Stimulated activated memory B cell treated with anti-CD40 and anti-IgM and Interleukin-4, amounts not matched to agents 10 μg/mL and 1 μg/mL and 100 μg/mL, for 72 hours (primary cell): ENCODE data around the gene NELFB.

ENCODE experiments used
- ATAC-seq: fragments of 150-1000 bp; cut with Tn5 transposase; 2 replicates; pipeline ENCODE4 v1.10.0; 2021
- H3K27ac Mint-ChIP-seq: one replicate; pipeline ENCODE4 v1.8.0; 2022; ENCODE audit warnings: mild to moderate bottlenecking, mixed read lengths
- H3K27me3 Mint-ChIP-seq: one replicate; pipeline ENCODE4 v1.8.0; 2022; ENCODE audit warnings: mixed read lengths
- H3K36me3 Mint-ChIP-seq: one replicate; pipeline ENCODE4 v1.8.0; 2022; ENCODE audit warnings: mixed read lengths
- H3K4me1 Mint-ChIP-seq: one replicate; pipeline ENCODE4 v1.8.0; 2022; ENCODE audit warnings: mixed read lengths
- H3K4me3 Mint-ChIP-seq: one replicate; pipeline ENCODE4 v1.8.0; 2022; ENCODE audit warnings: mild to moderate bottlenecking, moderate library complexity, mixed read lengths
- H3K9me3 Mint-ChIP-seq: one replicate; pipeline ENCODE4 v1.8.0; 2022; ENCODE audit warnings: mixed read lengths

The NELFB gene

DNA sequence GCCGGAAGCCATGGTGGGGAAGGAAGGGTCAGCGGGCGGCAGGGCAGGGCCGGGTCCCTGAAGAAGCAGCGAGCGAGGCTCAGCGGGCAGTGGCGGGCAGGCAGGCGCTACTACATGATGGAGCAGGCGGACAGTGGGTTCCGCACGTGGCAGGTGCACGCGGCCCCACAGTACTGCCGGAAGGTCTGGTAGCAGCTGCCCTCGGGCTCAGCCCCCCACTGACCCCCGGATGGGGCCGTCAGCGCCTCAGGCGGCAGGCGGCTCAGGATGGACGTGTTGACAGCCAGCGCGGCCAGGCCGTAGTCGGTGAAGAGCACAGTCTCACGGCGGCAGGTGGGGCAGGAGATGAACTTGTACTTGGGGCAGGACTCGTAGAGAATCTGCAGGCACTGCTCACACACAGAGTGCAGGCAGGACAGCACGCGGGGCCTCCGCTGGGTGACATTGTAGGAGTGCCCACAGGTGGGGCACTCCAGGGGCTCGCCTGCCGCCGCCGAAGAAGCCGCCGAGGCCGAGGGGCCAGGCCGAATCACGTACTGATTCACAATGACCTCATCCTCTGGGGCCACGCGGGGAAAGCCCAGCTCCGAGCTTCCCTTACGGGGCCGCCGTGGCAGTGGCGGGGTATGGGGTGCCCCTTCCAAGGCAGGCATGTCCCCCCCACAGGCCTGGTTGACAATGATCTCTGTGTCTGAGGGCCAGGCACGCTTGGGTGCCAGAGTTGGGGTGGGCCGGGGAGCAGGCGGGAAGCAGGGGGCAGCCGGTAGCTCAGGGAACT, 34.6 kb upstream of the NELFB start:
- Mint-ChIP-seq H3K4me3 (peak overlapping the region; percentile 55), H3K9me3 (no peaks in the 10 kb centered on the region), H3K4me1 (peaks cover 13% of the 10 kb centered on the region), H3K27me3 (no peaks in the 10 kb centered on the region), H3K36me3 (peaks cover 13% of the 10 kb centered on the region), H3K27ac (no peak overlapping the region)
- no peak for ATAC-seq

DNA sequence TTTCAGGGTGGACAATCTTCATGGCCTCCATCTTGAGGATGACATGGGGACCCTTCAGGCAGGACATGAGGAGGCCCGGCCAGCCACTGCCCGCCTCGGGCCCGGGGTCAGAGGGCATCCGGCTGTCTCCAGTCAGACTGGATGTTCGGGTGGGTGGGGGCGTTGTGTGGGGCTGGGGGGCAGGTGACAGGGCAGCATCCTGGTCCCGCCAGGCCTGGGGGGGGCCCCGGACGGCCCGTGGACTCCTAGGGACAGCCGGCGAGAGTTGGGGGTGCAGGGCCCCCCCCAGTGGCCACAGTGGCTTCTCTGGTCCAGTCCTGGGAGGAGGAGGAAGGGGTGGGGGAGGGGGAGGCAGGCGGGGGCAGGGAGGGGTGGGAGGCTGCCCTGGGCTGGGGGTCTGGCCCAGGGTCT, 34.0 kb upstream of the NELFB start:
- Mint-ChIP-seq H3K27me3 (no peaks in the 10 kb centered on the region), H3K27ac (no peak overlapping the region), H3K4me1 (peaks cover 13% of the 10 kb centered on the region), H3K9me3 (no peaks in the 10 kb centered on the region), H3K36me3 (peaks cover 10% of the 10 kb centered on the region), H3K4me3 (peak overlapping the region; percentile 55)
- no peak for ATAC-seq

DNA sequence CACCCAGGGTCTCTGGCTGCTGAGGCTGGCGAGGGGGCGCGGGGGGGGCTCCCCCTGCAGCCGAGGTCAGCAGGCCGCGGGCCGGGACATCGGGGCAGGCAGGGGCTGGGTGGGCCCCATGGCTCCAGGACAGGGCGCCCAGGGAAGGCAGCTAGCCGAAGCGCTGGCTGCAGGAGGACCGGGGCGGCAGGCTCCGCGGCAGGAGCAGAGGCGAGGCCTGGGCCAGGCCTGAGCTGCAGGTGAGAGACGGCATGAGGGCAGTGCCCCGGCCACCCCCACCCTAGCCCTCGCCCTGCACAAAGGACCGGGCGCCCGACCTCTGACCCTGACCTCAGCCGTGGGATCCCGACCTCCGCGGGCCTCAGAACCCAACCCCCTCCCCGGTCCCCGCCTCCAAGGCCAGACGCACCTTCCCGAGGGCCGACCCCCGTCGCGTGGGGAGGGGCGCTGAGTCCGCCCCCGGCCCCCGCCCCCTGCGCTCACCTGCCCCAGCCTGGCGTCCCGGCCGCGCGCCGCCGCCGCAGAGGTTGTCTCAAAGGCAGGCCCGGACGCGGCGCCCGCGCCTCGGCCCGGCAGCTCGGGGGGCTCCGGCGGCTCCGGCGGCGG, 33.5 kb upstream of the NELFB start:
- H3K27me3 Mint-ChIP-seq: no peaks in the 10 kb centered on the region
- H3K36me3 Mint-ChIP-seq: peaks cover 7% of the 10 kb centered on the region
- no peak for ATAC-seq
- no peak overlapping the region for H3K27ac Mint-ChIP-seq
- H3K4me1 Mint-ChIP-seq: peaks cover 13% of the 10 kb centered on the region
- H3K9me3 Mint-ChIP-seq: no peaks in the 10 kb centered on the region
- no peak overlapping the region for H3K4me3 Mint-ChIP-seq

DNA sequence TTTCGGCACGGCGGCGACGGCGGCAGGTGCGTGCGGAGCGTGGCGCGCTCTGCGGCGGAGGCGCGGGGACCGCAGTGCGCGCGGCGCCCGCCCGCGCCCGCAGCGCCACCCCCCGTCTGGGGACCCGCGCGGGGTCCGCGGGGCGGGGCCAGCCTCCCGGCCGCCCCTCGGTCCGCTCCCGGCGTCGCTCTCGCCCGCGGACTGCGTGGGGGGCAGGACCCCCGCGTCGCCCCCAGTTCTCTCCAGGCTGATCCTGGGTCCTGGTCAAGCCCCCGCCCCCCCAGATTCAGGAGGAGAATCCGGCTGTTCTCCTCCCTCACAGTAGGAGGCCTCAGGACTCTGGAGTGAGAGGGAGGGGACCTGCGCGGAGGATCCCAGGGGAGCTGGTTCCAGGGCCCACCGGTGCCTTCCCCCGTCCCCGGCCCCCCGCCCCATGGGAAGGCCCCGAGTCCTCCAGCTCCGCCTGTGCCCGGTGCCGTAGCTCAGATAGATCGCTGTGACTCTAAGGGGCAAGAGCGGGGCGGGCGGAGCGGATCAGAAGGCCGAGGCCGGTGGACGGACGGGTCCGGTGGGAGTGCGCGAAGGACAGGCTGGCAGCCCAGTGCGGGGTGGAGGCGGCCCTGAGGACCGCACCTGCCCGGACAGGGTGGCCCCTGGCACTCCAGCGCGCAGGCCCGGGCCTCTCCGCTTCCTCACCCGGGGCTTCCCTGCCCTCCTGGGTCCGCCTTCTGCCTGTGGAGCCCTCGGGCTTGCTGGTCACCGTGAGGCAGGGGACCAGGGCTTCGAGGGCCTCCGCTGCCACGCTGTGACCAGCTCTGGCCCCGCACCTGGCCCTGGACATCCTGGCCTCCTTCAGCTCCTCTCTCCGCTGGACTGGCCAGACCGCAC, 32.7 kb upstream of the NELFB start, which contains the start of gene RNF208:
Gene RNF208, minus strand, starts transcription at position 51 of the 888 bp plus-strand sequence. CDS start 1,028 bp downstream, outside the sequence.
- H3K36me3 Mint-ChIP-seq: no peaks in the 10 kb centered on the region
- ATAC-seq: peak; percentile 1

DNA sequence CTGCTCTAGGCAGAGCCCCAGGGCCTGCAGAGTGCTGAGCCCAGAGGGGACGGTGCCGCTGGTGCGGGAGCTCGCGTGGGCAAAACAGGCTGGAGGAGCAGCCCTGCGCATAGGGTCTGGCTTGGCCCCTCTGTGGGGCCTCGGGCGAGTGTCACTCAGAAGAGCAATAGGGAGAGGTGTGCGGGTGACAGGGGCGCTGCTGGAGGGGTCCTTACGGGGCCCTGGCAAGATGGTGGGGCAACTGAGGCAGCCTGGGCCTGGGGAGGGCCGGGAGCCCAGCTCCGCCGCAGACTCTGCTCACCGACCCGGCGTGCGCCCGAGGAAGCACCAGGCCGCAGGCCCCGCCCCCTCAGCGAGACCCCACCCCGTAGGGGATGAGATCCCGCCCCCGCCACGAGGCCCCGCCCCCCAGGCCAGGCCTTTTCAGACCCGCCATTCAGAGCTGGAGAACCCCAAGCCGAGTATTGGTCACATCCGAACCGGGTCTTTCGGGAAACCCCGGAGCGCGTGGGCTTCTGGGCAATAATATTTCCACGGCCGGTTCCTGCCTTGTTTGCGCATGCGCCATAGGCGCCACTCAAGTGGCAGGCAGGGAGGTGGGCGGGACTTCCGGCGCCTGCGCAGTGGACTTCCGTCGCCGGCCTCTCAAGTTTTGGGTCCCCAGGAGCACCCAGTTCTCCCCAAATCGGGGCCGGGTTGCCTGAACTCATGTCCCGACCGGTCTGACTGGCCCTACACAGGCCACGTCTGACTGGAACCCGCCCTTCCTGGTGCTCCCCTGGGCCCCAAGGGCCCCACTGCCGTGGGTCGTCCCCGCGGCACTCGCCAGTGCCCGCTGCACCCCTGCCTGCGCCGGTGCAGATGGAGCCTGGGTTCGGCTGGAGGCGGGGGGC, 31.8 kb upstream of the NELFB start:
- ATAC-seq: peak; percentile 88
- Mint-ChIP-seq H3K4me1 (peaks cover 20% of the 10 kb centered on the region), H3K27me3 (peaks cover 9% of the 10 kb centered on the region), H3K9me3 (no peaks in the 10 kb centered on the region), H3K27ac (peak overlapping the region; percentile 69), H3K36me3 (no peaks in the 10 kb centered on the region), H3K4me3 (peak overlapping the region; percentile 83)

More for the DNA sequence above, 32.7 kb upstream of the NELFB start, which contains the start of gene RNF208:
- H3K4me3 Mint-ChIP-seq: peak within 1 kb of the TSS; percentile 83
- H3K9me3 Mint-ChIP-seq: no peaks in the 10 kb centered on the region
- peak within 1 kb of the TSS; percentile 69 for H3K27ac Mint-ChIP-seq
- peaks cover 15% of the 10 kb centered on the region for H3K4me1 Mint-ChIP-seq
- peaks cover 3% of the 10 kb centered on the region for H3K27me3 Mint-ChIP-seq

DNA sequence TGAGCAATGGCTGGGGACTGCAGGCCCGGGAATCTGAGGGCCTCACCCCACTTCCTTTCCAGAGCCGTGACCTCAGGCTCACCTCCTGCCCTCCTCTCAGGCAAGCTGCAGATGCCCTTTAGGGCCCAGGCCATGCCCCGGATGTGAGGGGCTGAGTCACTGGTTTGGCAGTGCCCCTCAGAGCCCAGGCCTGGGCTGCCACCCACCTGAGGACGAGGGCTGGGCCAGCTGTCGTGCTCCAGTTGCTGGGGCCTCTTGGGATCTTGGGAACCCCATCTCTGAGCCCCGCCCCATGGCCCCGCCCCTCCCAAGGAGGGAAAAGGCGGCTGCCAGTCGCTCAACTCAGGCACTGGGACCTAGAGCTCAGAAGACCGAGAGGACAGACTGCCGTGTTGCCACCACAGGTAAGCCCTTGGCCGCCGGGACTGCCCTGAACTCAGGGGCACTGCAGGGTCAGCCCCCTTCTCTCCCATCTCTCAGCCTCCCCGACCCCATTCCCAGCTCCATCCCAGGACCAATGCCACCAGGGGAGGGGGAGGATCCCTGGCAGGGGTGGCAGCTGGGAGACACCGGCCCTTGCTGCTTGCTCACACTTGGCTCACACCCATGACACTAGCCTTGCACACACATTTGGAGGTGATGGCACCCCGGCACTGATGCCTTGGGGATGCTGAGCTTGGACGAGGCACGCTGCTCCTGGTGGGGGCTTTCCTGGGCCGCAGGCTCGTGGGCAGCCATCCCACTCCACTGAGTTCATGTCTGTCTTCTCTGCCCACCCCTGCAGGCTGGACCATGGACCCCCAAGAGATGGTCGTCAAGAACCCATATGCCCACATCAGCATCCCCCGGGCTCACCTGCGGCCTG, 30.1 kb upstream of the NELFB start, which contains the start of gene CYSRT1:
Gene CYSRT1, plus strand, starts transcription at position 345 of the 865 bp plus-strand sequence. Its CDS starts 448 bp downstream, at position 793.
- H3K36me3 Mint-ChIP-seq: no peaks in the 10 kb centered on the region
- H3K27ac Mint-ChIP-seq: peak within 1 kb of the TSS; percentile 69
- no peaks in the 10 kb centered on the region for H3K9me3 Mint-ChIP-seq
- ATAC-seq: no peak
- peaks cover 9% of the 10 kb centered on the region for H3K27me3 Mint-ChIP-seq
- H3K4me1 Mint-ChIP-seq: peaks cover 20% of the 10 kb centered on the region
- H3K4me3 Mint-ChIP-seq: peak within 1 kb of the TSS; percentile 83

DNA sequence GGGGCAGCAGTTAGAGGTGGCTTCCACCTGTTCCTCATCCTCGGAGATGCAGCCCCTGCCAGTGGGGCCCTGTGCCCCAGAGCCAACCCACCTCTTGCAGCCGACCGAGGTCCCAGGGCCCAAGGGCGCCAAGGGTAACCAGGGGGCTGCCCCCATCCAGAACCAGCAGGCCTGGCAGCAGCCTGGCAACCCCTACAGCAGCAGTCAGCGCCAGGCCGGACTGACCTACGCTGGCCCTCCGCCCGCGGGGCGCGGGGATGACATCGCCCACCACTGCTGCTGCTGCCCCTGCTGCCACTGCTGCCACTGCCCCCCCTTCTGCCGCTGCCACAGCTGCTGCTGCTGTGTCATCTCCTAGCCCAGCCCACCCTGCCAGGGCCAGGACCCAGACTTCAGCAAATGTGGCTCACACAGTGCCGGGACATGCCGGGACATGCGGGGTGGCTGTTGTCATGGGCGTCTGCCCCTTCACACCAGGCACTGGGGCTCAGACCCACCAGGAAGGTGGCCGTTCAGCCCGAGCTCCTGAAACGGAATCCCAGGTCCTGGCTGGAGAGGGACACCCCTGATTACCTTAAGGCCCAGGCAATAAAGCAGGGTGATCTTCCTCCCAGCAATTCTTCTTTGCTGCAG, 29.3 kb upstream of the NELFB start:
- Mint-ChIP-seq H3K27ac (peak overlapping the region; percentile 14), H3K27me3 (peaks cover 17% of the 10 kb centered on the region), H3K9me3 (no peaks in the 10 kb centered on the region), H3K4me1 (peaks cover 20% of the 10 kb centered on the region), H3K36me3 (no peaks in the 10 kb centered on the region), H3K4me3 (no peak overlapping the region)
- no peak for ATAC-seq

DNA sequence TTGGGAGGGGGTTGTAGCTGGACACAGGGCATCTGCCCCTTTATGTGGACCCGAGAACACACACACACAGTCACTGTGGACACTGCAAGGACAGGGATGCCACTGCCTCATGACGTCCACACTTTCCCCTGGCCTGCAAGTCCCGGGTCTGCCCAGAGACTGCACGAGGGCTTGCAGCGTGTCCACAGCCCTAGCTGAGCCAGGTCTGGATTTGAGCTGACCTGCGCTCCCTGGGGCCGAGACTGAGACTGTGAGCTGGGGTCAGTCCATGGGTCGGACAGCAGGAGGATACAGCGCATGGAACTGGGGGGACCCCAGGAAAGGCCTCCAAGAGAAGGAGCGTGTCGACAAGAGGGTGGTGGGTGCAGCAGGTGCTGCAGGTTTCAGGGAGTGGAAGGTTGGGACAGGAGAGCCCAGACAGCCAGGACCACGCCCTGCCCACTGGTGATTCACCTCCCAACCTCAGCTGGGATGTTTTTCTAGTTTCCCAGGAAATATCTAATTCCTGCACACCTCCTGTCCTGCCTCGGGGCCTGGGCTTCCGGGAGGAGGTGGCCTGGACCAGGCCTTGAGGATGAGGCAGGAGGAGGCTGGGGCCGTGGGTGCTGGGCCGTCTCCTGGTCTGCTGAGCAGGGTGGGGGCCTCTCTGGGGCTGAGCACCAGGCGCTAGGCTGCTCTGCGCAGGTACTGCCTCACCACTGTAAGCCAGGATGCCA, 28.6 kb upstream of the NELFB start:
- no peak overlapping the region for H3K27ac Mint-ChIP-seq
- no peaks in the 10 kb centered on the region for H3K36me3 Mint-ChIP-seq
- H3K9me3 Mint-ChIP-seq: no peaks in the 10 kb centered on the region
- no peak overlapping the region for H3K4me3 Mint-ChIP-seq
- H3K27me3 Mint-ChIP-seq: peaks cover 24% of the 10 kb centered on the region
- ATAC-seq: no peak
- peaks cover 20% of the 10 kb centered on the region for H3K4me1 Mint-ChIP-seq

DNA sequence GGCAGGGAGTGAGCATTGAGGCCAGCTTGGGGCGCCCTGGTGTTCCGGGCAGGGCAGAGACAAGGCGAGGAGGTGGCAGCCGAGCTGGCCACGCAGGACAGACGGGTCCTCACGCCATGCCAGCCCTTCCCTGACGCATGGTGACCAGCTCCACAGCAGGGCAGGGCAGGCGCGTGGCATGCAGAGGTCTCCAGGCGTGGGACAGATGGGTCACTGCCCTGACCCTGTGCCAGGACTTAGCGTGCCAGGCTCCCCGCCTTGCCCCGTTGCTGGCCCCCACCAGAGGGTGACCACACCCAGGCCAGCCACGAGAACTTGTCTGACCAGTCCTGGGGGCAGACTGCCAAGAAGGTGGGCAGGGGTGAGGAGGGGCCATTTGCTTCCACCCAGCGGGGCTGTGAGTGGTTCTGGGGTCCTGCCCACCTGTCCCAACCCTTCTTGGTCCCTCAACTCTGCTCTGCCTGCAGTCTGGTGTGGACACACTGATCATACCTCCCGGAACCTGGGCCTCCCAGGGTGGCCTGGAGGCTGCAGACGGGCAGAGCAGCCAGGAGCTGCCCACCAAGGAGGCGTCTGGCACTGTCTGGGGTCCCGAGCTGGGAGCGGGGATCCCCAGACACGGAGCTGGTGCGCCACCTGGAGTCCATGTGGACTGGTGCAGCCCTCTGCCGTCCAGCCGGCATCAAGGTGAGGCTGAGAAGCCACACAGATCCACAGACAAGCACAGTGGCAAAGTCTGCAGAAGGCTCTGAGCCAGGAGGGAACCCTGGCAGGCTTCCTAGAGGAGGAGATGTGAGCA, 27.9 kb upstream of the NELFB start, which contains the start of gene RNF224:
Gene RNF224, plus strand, starts transcription at position 449 of the 799 bp plus-strand sequence. CDS start 834 bp downstream, outside the sequence.
- H3K27me3 Mint-ChIP-seq: peaks cover 31% of the 10 kb centered on the region
- H3K9me3 Mint-ChIP-seq: no peaks in the 10 kb centered on the region
- peak within 1 kb of the TSS; percentile 58 for H3K27ac Mint-ChIP-seq
- peaks cover 20% of the 10 kb centered on the region for H3K4me1 Mint-ChIP-seq
- no peaks in the 10 kb centered on the region for H3K36me3 Mint-ChIP-seq
- ATAC-seq: peak; percentile 60
- no peak within 1 kb of the TSS for H3K4me3 Mint-ChIP-seq

DNA sequence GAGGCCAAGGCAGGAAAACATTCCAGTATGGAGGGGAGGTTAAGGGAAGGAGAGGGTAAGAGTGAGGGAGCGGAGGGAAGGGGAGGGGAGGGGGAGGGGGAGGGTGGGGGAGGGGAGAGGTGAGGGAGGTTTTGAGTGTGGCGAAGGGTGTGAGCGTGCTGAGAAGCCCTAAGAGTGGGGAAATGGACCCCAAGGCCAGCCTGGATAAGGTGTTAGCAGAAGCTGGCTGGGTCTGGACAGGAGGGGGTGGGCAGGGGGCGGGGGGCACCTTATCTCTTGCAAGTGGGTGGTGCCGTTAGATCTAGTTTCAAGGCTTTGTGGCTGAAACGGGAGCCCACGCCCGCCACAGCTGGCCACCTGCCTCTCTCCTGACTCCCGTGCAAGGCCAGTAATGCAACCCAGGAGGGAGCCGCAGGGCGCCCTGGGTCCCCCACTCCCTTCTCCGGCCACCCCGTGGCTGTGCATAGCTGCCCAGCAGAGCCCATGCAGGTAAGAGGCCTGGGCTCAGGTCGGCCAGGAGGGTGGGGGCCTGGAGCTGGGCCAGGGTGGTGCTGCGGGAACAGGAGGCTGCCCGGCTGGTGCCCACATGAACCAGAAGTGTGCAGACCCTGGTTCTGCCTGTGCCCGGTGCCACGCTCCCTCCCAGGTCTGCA, 27.1 kb upstream of the NELFB start:
- H3K36me3 Mint-ChIP-seq: no peaks in the 10 kb centered on the region
- H3K9me3 Mint-ChIP-seq: no peaks in the 10 kb centered on the region
- peaks cover 35% of the 10 kb centered on the region for H3K27me3 Mint-ChIP-seq
- H3K4me3 Mint-ChIP-seq: no peak overlapping the region
- H3K4me1 Mint-ChIP-seq: peaks cover 16% of the 10 kb centered on the region
- H3K27ac Mint-ChIP-seq: peak overlapping the region; percentile 58
- no peak for ATAC-seq

DNA sequence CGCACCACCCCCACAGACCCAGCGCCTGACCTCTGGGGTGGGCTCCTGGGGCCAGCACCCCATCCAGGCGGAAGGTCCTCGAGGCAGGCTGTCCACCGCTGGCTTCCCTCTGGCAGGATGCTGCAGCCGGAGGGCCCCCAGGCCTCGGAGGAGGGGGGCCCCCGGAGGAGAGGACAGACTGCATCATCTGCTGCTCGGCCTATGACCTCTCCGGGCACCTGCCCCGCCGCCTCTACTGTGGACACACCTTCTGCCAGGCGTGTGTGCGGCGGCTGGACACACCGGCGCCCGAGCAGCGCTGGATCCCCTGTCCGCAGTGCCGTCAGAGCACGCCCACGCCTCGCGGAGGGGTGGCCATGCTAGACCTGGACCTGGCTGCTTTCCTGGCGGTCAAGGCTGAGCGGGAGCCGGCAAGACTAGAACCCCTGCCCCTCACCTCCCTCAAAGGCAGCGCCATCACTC, 26.6 kb upstream of the NELFB start:
- Mint-ChIP-seq H3K4me3 (no peak overlapping the region), H3K27me3 (peaks cover 35% of the 10 kb centered on the region), H3K9me3 (no peaks in the 10 kb centered on the region), H3K27ac (no peak overlapping the region), H3K36me3 (no peaks in the 10 kb centered on the region), H3K4me1 (peaks cover 13% of the 10 kb centered on the region)
- no peak for ATAC-seq
